GM12892 (cell line): ENCODE measurements around the gene SPATS2.
A peak's percentile ranks its signal among the peaks of the same experiment; 100 is the strongest.
"Not testable (repeated sequence)": the region's sequence is repeated elsewhere in the genome, so short reads cannot be mapped to it uniquely, and the experiment has no call there.

Experiments used
- DNase-seq: peaks from one replicate; pipeline ENCODE4 v3.0.0; 2011; ENCODE audit not compliant: insufficient read length
- FAIRE-seq: peaks from 2 replicates; lab custom pipeline; 2011; peaks lifted over from hg19 to GRCh38; lab: Jason Lieb, UNC
- POLR2A ChIP-seq: IDR thresholded peaks from 2 replicates; pipeline ENCODE4 v1.6.1; 2011; ENCODE audit warnings: low read depth, low read length, control low read depth
- POLR2AphosphoS5 ChIP-seq: IDR thresholded peaks from 2 replicates; pipeline ENCODE4 v1.6.1; 2011; ENCODE audit warnings: low read depth, low read length, control low read depth
- TAF1 ChIP-seq: IDR thresholded peaks from 2 replicates; pipeline ENCODE4 v1.6.1; 2011; ENCODE audit warnings: low read depth, mild to moderate bottlenecking, control low read depth, low read length, borderline replicate concordance

The SPATS2 gene

GRCh38 chr12:49489154-49489553, 121.9 kb downstream of the SPATS2 start:
- FAIRE-seq = no peak
- TF ChIP-seq TAF1 (no peak), POLR2AphosphoS5 (no peak), POLR2A (no peak)
- no peak for DNase-seq

- no peak for FAIRE-seq
- TF ChIP-seq POLR2A (no peak), TAF1 (no peak), POLR2AphosphoS5 (no peak)
- no peak for DNase-seq
Measured at GRCh38 chr12:49489720-49490119, 122.5 kb downstream of the SPATS2 start.

GRCh38 chr12:49491823-49492222, 124.6 kb downstream of the SPATS2 start:
- no peak for TF ChIP-seq POLR2A
- TF ChIP-seq TAF1 = no peak
- TF ChIP-seq POLR2AphosphoS5 = no peak
- FAIRE-seq (no peak), DNase-seq (no peak)

GRCh38 chr12:49493900-49494299, 126.6 kb downstream of the SPATS2 start:
- FAIRE-seq = no peak
- DNase-seq = no peak
- TF ChIP-seq TAF1 (no peak), POLR2A (no peak), POLR2AphosphoS5 (no peak)

- FAIRE-seq (no peak), DNase-seq (no peak)
- TF ChIP-seq POLR2A (no peak), TAF1 (no peak), POLR2AphosphoS5 (no peak)
Measured at GRCh38 chr12:49496417-49497360, 129.4 kb downstream of the SPATS2 start.

GRCh38 chr12:49501895-49502294, 134.6 kb downstream of the SPATS2 start:
- peak; percentile 17 for FAIRE-seq
- no peak for TF ChIP-seq POLR2AphosphoS5
- TF ChIP-seq TAF1 = no peak
- no peak for TF ChIP-seq POLR2A
- DNase-seq = no peak

- DNase-seq (no peak), FAIRE-seq (no peak)
- TF ChIP-seq POLR2A (no peak), TAF1 (no peak), POLR2AphosphoS5 (no peak)
Measured at GRCh38 chr12:49502590-49502989, 135.3 kb downstream of the SPATS2 start.

GRCh38 chr12:49503674-49504180, 136.5 kb downstream of the SPATS2 start:
- FAIRE-seq = no peak
- no peak for DNase-seq
- TF ChIP-seq TAF1 (no peak), POLR2AphosphoS5 (no peak), POLR2A (no peak)

- TF ChIP-seq POLR2A (no peak), POLR2AphosphoS5 (no peak), TAF1 (no peak)
- no peak for DNase-seq
- no peak for FAIRE-seq
Measured at GRCh38 chr12:49505672-49506071, 138.4 kb downstream of the SPATS2 start.

- FAIRE-seq (no peak), DNase-seq (no peak)
- no peak for TF ChIP-seq POLR2AphosphoS5
- no peak for TF ChIP-seq POLR2A
- TF ChIP-seq TAF1 = no peak
Measured at GRCh38 chr12:49507139-49507538, 139.9 kb downstream of the SPATS2 start.

- not testable (repeated sequence) for DNase-seq, FAIRE-seq
Measured at GRCh38 chr12:49509681-49510080, 142.4 kb downstream of the SPATS2 start.

GRCh38 chr12:49511410-49511809, 144.1 kb downstream of the SPATS2 start:
- TF ChIP-seq TAF1 = no peak
- TF ChIP-seq POLR2A = no peak
- no peak for TF ChIP-seq POLR2AphosphoS5
- no peak for FAIRE-seq

GRCh38 chr12:49512546-49512945, 145.3 kb downstream of the SPATS2 start:
- TF ChIP-seq TAF1 (no peak), POLR2AphosphoS5 (no peak), POLR2A (no peak)
- DNase-seq (no peak), FAIRE-seq (no peak)

More at GRCh38 chr12:49511410-49511809, 144.1 kb downstream of the SPATS2 start:
- no peak for DNase-seq
